GM23248 (cell line): ENCODE measurements around the gene DARS1.

Source experiments
- EZH2 ChIP-seq: fragments of 200-600 bp; sonication (generic); IDR thresholded peaks from 2 replicates; pipeline ENCODE4 v1.6.1; 2018; ENCODE audit warnings: antibody characterized with exemption, mild to moderate bottlenecking; ENCODE audit not compliant: insufficient read depth, poor library complexity, severe bottlenecking
- EZH2phosphoT487 ChIP-seq: fragments of 200-600 bp; sonication (generic); IDR thresholded peaks from 2 replicates; pipeline ENCODE4 v1.6.1; 2018; ENCODE audit warnings: antibody characterized with exemption, moderate library complexity, mild to moderate bottlenecking, low read depth; ENCODE audit not compliant: insufficient read depth

- TF ChIP-seq EZH2: no peak
- TF ChIP-seq EZH2phosphoT487: no peak
Observed at GRCh38 chr2:135863233-135863632, 122.2 kb downstream of the DARS1 start.
